GDM1 (cell line): Measurements from ENCODE around the gene TBC1D10B.

Source experiments
- DNase-seq: peaks from one replicate; lab custom pipeline; 2025; lab: John Stamatoyannopoulos, UW

The TBC1D10B gene

GRCh38 chr16:30370456-30371247, at the start of gene TBC1D10B:
TSS of gene TBC1D10B (minus strand) at chr16:30370494. CDS start at chr16:30370183, 311 bp downstream.
- DNase-seq, result peak; percentile 100

GRCh38 chr16:30418350-30419181, 48.3 kb upstream of the TBC1D10B start:
- no peak for DNase-seq

GRCh38 chr16:30417529-30418349, 47.4 kb upstream of the TBC1D10B start:
- no peak for DNase-seq

GRCh38 chr16:30416624-30417528, 46.6 kb upstream of the TBC1D10B start:
- no peak for DNase-seq

GRCh38 chr16:30416047-30416603, 45.8 kb upstream of the TBC1D10B start:
- DNase-seq, result no peak

- no peak for DNase-seq
Measured at GRCh38 chr16:30414159-30414558, 43.9 kb upstream of the TBC1D10B start.

- no peak for DNase-seq
Measured at GRCh38 chr16:30413112-30413806, 43.0 kb upstream of the TBC1D10B start.

- DNase-seq, result peak; percentile 77
Measured at GRCh38 chr16:30409125-30410060, 39.1 kb upstream of the TBC1D10B start.

GRCh38 chr16:30407804-30408534, 37.7 kb upstream of the TBC1D10B start:
- DNase-seq, result no peak

- DNase-seq, result peak; percentile 80
Measured at GRCh38 chr16:30407102-30407803, 37.0 kb upstream of the TBC1D10B start, which contains the start of gene ZNF771. TSS of gene ZNF771 (plus strand) at chr16:30407606. CDS start at chr16:30408054, 448 bp downstream.

- no peak for DNase-seq
Measured at GRCh38 chr16:30406795-30407101, 36.5 kb upstream of the TBC1D10B start.

- no peak for DNase-seq
Measured at GRCh38 chr16:30401768-30402425, 31.6 kb upstream of the TBC1D10B start.

- DNase-seq, result no peak
Measured at GRCh38 chr16:30399435-30400186, 29.3 kb upstream of the TBC1D10B start.

- DNase-seq, result no peak
Measured at GRCh38 chr16:30398661-30399434, 28.6 kb upstream of the TBC1D10B start.

GRCh38 chr16:30397776-30398660, 27.7 kb upstream of the TBC1D10B start:
- DNase-seq, result no peak
